Measurements from ENCODE around the gene BRINP2. TPM values are rescaled to one million over a fixed set of nuclear protein-coding genes. Genes with fewer than 3 reads are reported as not detected.

Gene BRINP2
- polyA plus RNA-seq, 2 of the 4 experiments (the other 2 are of a cell fraction) = 0.04 to 0.09 TPM

DNA sequence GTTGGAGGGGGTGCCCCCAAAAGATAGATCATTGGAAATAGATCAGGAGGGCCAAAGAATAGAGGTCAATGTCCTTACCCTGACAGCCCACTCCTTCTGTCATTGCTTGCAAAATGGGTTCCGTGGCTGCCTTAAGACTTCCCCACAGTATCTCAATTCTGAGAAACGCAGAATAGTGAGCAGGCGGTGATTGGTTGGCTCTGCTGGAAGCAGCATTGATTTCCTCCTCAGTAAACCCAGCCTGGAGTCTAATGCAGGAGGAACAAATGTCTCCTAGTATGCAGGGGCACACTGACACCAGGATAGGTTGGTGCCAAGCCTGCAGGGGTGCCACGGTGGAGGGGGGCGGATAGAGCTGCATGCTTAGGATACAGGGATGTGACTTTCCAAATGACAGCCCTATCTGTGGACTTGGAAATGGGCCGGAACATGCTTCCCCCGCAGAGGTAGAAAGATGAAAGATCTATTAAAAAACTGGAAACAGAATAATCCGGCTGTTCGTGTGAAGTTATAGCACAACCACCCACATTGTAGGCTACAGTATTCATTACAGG lies 76.9 kb downstream of the BRINP2 start:
- Histone ChIP-seq H3K27ac (no peak overlapping the region), H3K4me2 (no peak overlapping the region), H3K4me3 (no peak overlapping the region), H3K9me3 (no peaks in the 10 kb centered on the region), H3K4me1 (no peaks in the 10 kb centered on the region)
- FAIRE-seq = no peak
- POLR2A ChIA-PET = no interaction called here
- DNase-seq (ENCODE audit: low read depth in 1 of 2, low spot score in 1 of 2) = no peak
- TF ChIP-seq HOXB5 (CRISPR knock-in tag; IDR thresholded peaks at IDR 0.05) (no peak), PHF8 (IDR thresholded peaks at IDR 0.05; ENCODE audit: borderline replicate concordance, low read depth) (no peak), HOXA7 (CRISPR knock-in tag; IDR thresholded peaks at IDR 0.05) (no peak), EHF (CRISPR knock-in tag; IDR thresholded peaks at IDR 0.05) (no peak), TFCP2L1 (CRISPR knock-in tag; IDR thresholded peaks at IDR 0.05) (no peak), JUN (IDR thresholded peaks at IDR 0.05) (no peak), MYC (IDR thresholded peaks at IDR 0.05; ENCODE audit: borderline replicate concordance, low read length) (no peak), MAFK (IDR thresholded peaks at IDR 0.05; ENCODE audit: partially characterized antibody) (no peak), HDAC2 (IDR thresholded peaks at IDR 0.05) (no peak), E2F6 (IDR thresholded peaks at IDR 0.05; ENCODE audit: borderline replicate concordance, low read depth) (no peak), USF2 (IDR thresholded peaks at IDR 0.05) (no peak), BHLHE40 (IDR thresholded peaks at IDR 0.05; ENCODE audit: low read depth, low read length) (no peak), MAZ (IDR thresholded peaks at IDR 0.05; ENCODE audit: borderline replicate concordance, low read depth, low read length) (no peak), EHMT2 (IDR thresholded peaks at IDR 0.05; ENCODE audit: low read depth) (no peak), KDM1A (IDR thresholded peaks at IDR 0.05; ENCODE audit: low read depth) (no peak), HES2 (IDR thresholded peaks at IDR 0.05) (no peak), MAX (IDR thresholded peaks at IDR 0.05) (no peak), GATA3 (IDR thresholded peaks at IDR 0.05; ENCODE audit: borderline replicate concordance) (no peak)
- 69% methylated on average over 9 of the region's 9 CpGs for WGBS (ENCODE audit: missing lambda C conversion rate)
- ATAC-seq = no peak
- CTCF ChIA-PET = interaction anchor here (1.5 kb wide), 1 partner anchor 8 kb away, joined by 7 read pairs; no protein-coding TSS in a partner anchor

- no peak overlapping the region for H3K4me3 ChIP-seq
- no peak for TF ChIP-seq HOXB5 (CRISPR knock-in tag; IDR thresholded peaks at IDR 0.05)
- TF ChIP-seq KDM1A (IDR thresholded peaks at IDR 0.05; ENCODE audit: low read depth) = no peak
- no peak for TF ChIP-seq POLR2AphosphoS2 (conservative IDR thresholded peaks at IDR 0.05; ENCODE audit: low read length)
- TF ChIP-seq KDM5A (IDR thresholded peaks at IDR 0.05) = no peak
- no peak overlapping the region for H3K4me2 ChIP-seq
- CTCF ChIA-PET = no interaction called here
- H3K9me3 ChIP-seq = no peaks in the 10 kb centered on the region
- no peak overlapping the region for H3K27ac ChIP-seq
- DNase-seq (ENCODE audit: low read depth in 1 of 2, low spot score in 1 of 2) (no peak), FAIRE-seq (no peak), ATAC-seq (no peak)
- POLR2A ChIA-PET = no interaction called here
- no peaks in the 10 kb centered on the region for H3K4me1 ChIP-seq
- WGBS (ENCODE audit: missing lambda C conversion rate) = 70% methylated on average over 5 of the region's 5 CpGs
Measured at GRCh38 chr1:177248258-177248657, 77.5 kb downstream of the BRINP2 start.

GRCh38 chr1:177249231-177249630 lies 78.5 kb downstream of the BRINP2 start:
- FAIRE-seq = no peak
- no peak for DNase-seq (ENCODE audit: low read depth in 1 of 2, low spot score in 1 of 2)
- TF ChIP-seq RCOR1 (IDR thresholded peaks at IDR 0.05; ENCODE audit: low read depth, low read length) (no peak), HES2 (IDR thresholded peaks at IDR 0.05) (no peak), E2F6 (IDR thresholded peaks at IDR 0.05; ENCODE audit: borderline replicate concordance, low read depth) (no peak)
- H3K4me2 ChIP-seq = no peak overlapping the region
- H3K4me3 ChIP-seq = no peak overlapping the region
- H3K4me1 ChIP-seq = no peaks in the 10 kb centered on the region
- CTCF ChIA-PET = no interaction called here
- no peak overlapping the region for H3K27ac ChIP-seq
- no peak for ATAC-seq
- POLR2A ChIA-PET = no interaction called here
- H3K9me3 ChIP-seq = no peaks in the 10 kb centered on the region

Data from A549 (cell line).